ENCODE results near the gene DCLK1.

DCLK1 gene

GRCh38 chr13:35826626-35827254 is 304.4 kb downstream of the DCLK1 start:
- no peak overlapping the region for H4K91ac ChIP-seq (ENCODE audit: low read depth, low read length)
- WGBS (ENCODE audit: extremely low coverage, insufficient coverage, insufficient read length), result no CpG with 5 or more reads among the region's 10 CpGs
- H3K9ac ChIP-seq (ENCODE audit: low read length), result no peak overlapping the region
- H4K12ac ChIP-seq (ENCODE audit: low read depth, low read length), result no peak overlapping the region
- H2AK5ac ChIP-seq (ENCODE audit: low read length), result no peak overlapping the region
- no peak overlapping the region for H2BK12ac ChIP-seq (ENCODE audit: low read length)
- no peak overlapping the region for H3K27ac ChIP-seq (ENCODE audit: low read depth, low read length)
- H3K79me1 ChIP-seq (ENCODE audit: low read length), result no peaks in the 10 kb centered on the region
- H3K79me2 ChIP-seq (ENCODE audit: control insufficient read depth, insufficient read depth, low read length, poor library complexity), result no peaks in the 10 kb centered on the region
- H3K4me2 ChIP-seq (ENCODE audit: low read length), result no peak overlapping the region
- peak in 1 of 2 donors; percentile 19 for DNase-seq
- H3K4me3 ChIP-seq (ENCODE audit: low read depth, low read length), result no peak overlapping the region
- no peak overlapping the region for H3K18ac ChIP-seq (ENCODE audit: low read length)
- no peak overlapping the region for H2BK120ac ChIP-seq (ENCODE audit: insufficient read depth, low read length, poor library complexity)
- H3K23ac ChIP-seq (ENCODE audit: low read length), result no peak overlapping the region
- H3K4ac ChIP-seq (ENCODE audit: low read depth, low read length), result no peak overlapping the region
- no peaks in the 10 kb centered on the region for H3K27me3 ChIP-seq (ENCODE audit: insufficient read depth, low read length)
- no peaks in the 10 kb centered on the region for H3K36me3 ChIP-seq (ENCODE audit: control insufficient read depth in 1 of 2, insufficient read depth in 2 of 2, low read length in 2 of 2)
- no peak overlapping the region for H3K14ac ChIP-seq (ENCODE audit: low read length)
- H2BK5ac ChIP-seq (ENCODE audit: low read depth, low read length, poor library complexity), result no peak overlapping the region
- no peaks in the 10 kb centered on the region for H3K9me3 ChIP-seq (ENCODE audit: insufficient read depth, low read depth, low read length)
- no peak overlapping the region for H4K8ac ChIP-seq (ENCODE audit: low read depth, low read length)
- H3K4me1 ChIP-seq (ENCODE audit: control insufficient read depth in 1 of 2, insufficient read depth in 2 of 2, low read length in 2 of 2), result no peaks in the 10 kb centered on the region
- H2AFZ ChIP-seq (ENCODE audit: insufficient read depth, low read length, poor library complexity), result no peak overlapping the region

GRCh38 chr13:35824825-35825224 is 306.4 kb downstream of the DCLK1 start:
- Histone ChIP-seq H3K4ac (ENCODE audit: low read depth, low read length) (no peak overlapping the region), H3K18ac (ENCODE audit: low read length) (no peak overlapping the region), H3K9ac (ENCODE audit: low read length) (no peak overlapping the region), H3K4me1 (ENCODE audit: control insufficient read depth in 1 of 2, insufficient read depth in 2 of 2, low read length in 2 of 2) (no peaks in the 10 kb centered on the region), H3K79me2 (ENCODE audit: control insufficient read depth, insufficient read depth, low read length, poor library complexity) (no peaks in the 10 kb centered on the region), H3K36me3 (ENCODE audit: control insufficient read depth in 1 of 2, insufficient read depth in 2 of 2, low read length in 2 of 2) (no peaks in the 10 kb centered on the region), H2BK12ac (ENCODE audit: low read length) (no peak overlapping the region), H4K12ac (ENCODE audit: low read depth, low read length) (no peak overlapping the region), H2BK5ac (ENCODE audit: low read depth, low read length, poor library complexity) (no peak overlapping the region), H4K8ac (ENCODE audit: low read depth, low read length) (no peak overlapping the region), H3K9me3 (ENCODE audit: insufficient read depth, low read depth, low read length) (no peaks in the 10 kb centered on the region), H3K4me3 (ENCODE audit: low read depth, low read length) (no peak overlapping the region), H3K23ac (ENCODE audit: low read length) (no peak overlapping the region), H3K27ac (ENCODE audit: low read depth, low read length) (no peak overlapping the region), H3K14ac (ENCODE audit: low read length) (no peak overlapping the region), H2AFZ (ENCODE audit: insufficient read depth, low read length, poor library complexity) (no peak overlapping the region), H2AK5ac (ENCODE audit: low read length) (no peak overlapping the region), H2BK120ac (ENCODE audit: insufficient read depth, low read length, poor library complexity) (no peak overlapping the region), H3K4me2 (ENCODE audit: low read length) (no peak overlapping the region), H4K91ac (ENCODE audit: low read depth, low read length) (no peak overlapping the region), H3K79me1 (ENCODE audit: low read length) (no peaks in the 10 kb centered on the region), H3K27me3 (ENCODE audit: insufficient read depth, low read length) (no peaks in the 10 kb centered on the region)
- DNase-seq, result no peak
- no CpG with 5 or more reads among the region's 8 CpGs for WGBS (ENCODE audit: extremely low coverage, insufficient coverage, insufficient read length)

- Histone ChIP-seq H2BK5ac (ENCODE audit: low read depth, low read length, poor library complexity) (no peak overlapping the region), H4K12ac (ENCODE audit: low read depth, low read length) (no peak overlapping the region), H4K8ac (ENCODE audit: low read depth, low read length) (no peak overlapping the region), H3K9ac (ENCODE audit: low read length) (no peak overlapping the region), H3K18ac (ENCODE audit: low read length) (no peak overlapping the region), H3K36me3 (ENCODE audit: control insufficient read depth in 1 of 2, insufficient read depth in 2 of 2, low read length in 2 of 2) (no peaks in the 10 kb centered on the region), H2AFZ (ENCODE audit: insufficient read depth, low read length, poor library complexity) (no peak overlapping the region), H3K14ac (ENCODE audit: low read length) (no peak overlapping the region), H3K4ac (ENCODE audit: low read depth, low read length) (no peak overlapping the region), H3K27me3 (ENCODE audit: insufficient read depth, low read length) (no peaks in the 10 kb centered on the region), H3K23ac (ENCODE audit: low read length) (no peak overlapping the region), H2BK120ac (ENCODE audit: insufficient read depth, low read length, poor library complexity) (no peak overlapping the region), H2BK12ac (ENCODE audit: low read length) (no peak overlapping the region), H4K91ac (ENCODE audit: low read depth, low read length) (no peak overlapping the region), H3K79me2 (ENCODE audit: control insufficient read depth, insufficient read depth, low read length, poor library complexity) (no peaks in the 10 kb centered on the region), H3K4me2 (ENCODE audit: low read length) (no peak overlapping the region), H3K9me3 (ENCODE audit: insufficient read depth, low read depth, low read length) (no peaks in the 10 kb centered on the region), H3K4me3 (ENCODE audit: low read depth, low read length) (no peak overlapping the region), H2AK5ac (ENCODE audit: low read length) (no peak overlapping the region), H3K4me1 (ENCODE audit: control insufficient read depth in 1 of 2, insufficient read depth in 2 of 2, low read length in 2 of 2) (no peaks in the 10 kb centered on the region), H3K27ac (ENCODE audit: low read depth, low read length) (no peak overlapping the region), H3K79me1 (ENCODE audit: low read length) (no peaks in the 10 kb centered on the region)
- no peak for DNase-seq
- no CpG with 5 or more reads among the region's 12 CpGs for WGBS (ENCODE audit: extremely low coverage, insufficient coverage, insufficient read length)
Measured at GRCh38 chr13:35824395-35824794, 306.8 kb downstream of the DCLK1 start.

- Histone ChIP-seq H3K27me3 (ENCODE audit: insufficient read depth, low read length) (no peaks in the 10 kb centered on the region), H3K27ac (ENCODE audit: low read depth, low read length) (no peak overlapping the region), H2AFZ (ENCODE audit: insufficient read depth, low read length, poor library complexity) (no peak overlapping the region), H3K23ac (ENCODE audit: low read length) (no peak overlapping the region), H3K4me2 (ENCODE audit: low read length) (no peak overlapping the region), H3K79me1 (ENCODE audit: low read length) (no peaks in the 10 kb centered on the region), H4K12ac (ENCODE audit: low read depth, low read length) (no peak overlapping the region), H3K4me3 (ENCODE audit: low read depth, low read length) (no peak overlapping the region), H2AK5ac (ENCODE audit: low read length) (no peak overlapping the region), H3K14ac (ENCODE audit: low read length) (no peak overlapping the region), H3K9ac (ENCODE audit: low read length) (no peak overlapping the region), H3K18ac (ENCODE audit: low read length) (no peak overlapping the region), H3K4me1 (ENCODE audit: control insufficient read depth in 1 of 2, insufficient read depth in 2 of 2, low read length in 2 of 2) (no peaks in the 10 kb centered on the region), H3K36me3 (ENCODE audit: control insufficient read depth in 1 of 2, insufficient read depth in 2 of 2, low read length in 2 of 2) (no peaks in the 10 kb centered on the region), H2BK5ac (ENCODE audit: low read depth, low read length, poor library complexity) (no peak overlapping the region), H3K79me2 (ENCODE audit: control insufficient read depth, insufficient read depth, low read length, poor library complexity) (no peaks in the 10 kb centered on the region), H3K9me3 (ENCODE audit: insufficient read depth, low read depth, low read length) (no peaks in the 10 kb centered on the region), H2BK120ac (ENCODE audit: insufficient read depth, low read length, poor library complexity) (no peak overlapping the region), H3K4ac (ENCODE audit: low read depth, low read length) (no peak overlapping the region), H4K8ac (ENCODE audit: low read depth, low read length) (no peak overlapping the region), H2BK12ac (ENCODE audit: low read length) (no peak overlapping the region), H4K91ac (ENCODE audit: low read depth, low read length) (no peak overlapping the region)
- WGBS (ENCODE audit: extremely low coverage, insufficient coverage, insufficient read length), result no CpG with 5 or more reads among the region's 7 CpGs
- peak in 1 of 2 donors; percentile 27 for DNase-seq
Measured at GRCh38 chr13:35822666-35823065, 308.5 kb downstream of the DCLK1 start.

Data from trophoblast cell (in vitro differentiated cells and primary cell).